NCI-H460 (cell line): ENCODE measurements around the gene BBOX1. TPM values are rescaled to one million over a fixed set of nuclear protein-coding genes. Genes with fewer than 3 reads are reported as not detected.

Experiments
- DNase-seq: peaks from one replicate; pipeline ENCODE4 v3.0.0-alpha.2; 2016; ENCODE audit warnings: low read depth; ENCODE audit errors: extremely low read depth
- total RNA-seq: library from RNA; depleted of rRNA; stranded (reverse); fragments of >200 nt; shearing (Covaris generic); gene quantifications from 2 replicates; pipeline ENCODE4 v1.2.3, GENCODE V29; 2014

The BBOX1 gene
- total RNA-seq, 1 experiment from 2014 or later, result not detected

DNA sequence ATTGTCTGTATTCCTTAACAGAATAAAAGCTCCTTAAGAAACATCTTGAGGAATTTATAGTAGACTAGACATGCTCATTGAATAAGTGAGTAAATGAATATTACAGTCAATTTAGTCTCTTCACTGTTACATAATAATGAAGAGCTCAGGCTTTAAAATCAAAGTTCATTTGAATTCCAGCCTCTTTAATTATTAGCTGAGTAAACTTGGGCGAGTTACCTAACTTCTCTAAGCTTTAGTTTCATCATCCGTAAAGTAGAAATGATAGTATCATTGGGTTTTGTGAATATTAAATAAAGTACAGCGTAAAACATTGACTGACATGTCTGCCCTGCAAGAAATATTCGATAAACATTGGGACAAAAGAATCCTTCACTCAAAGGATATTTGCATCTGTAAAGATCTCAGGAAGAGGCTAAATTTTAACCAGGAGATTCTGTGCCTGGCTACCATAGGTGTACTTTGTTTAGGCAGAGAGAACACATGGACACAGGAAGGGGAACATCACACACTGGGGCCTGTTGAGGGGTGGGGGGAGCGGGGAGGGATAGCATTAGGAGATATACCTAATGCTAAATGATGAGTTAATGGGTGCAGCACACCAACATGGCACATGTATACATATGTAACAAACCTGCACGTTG, 15.2 kb upstream of the BBOX1 start:
- no peak for DNase-seq

GRCh38 chr11:27025957-27026733, 14.5 kb upstream of the BBOX1 start:
- no peak for DNase-seq

- no peak for DNase-seq
These were observed 12.1 kb upstream of the BBOX1 start for GRCh38 chr11:27028561-27028965.

DNA sequence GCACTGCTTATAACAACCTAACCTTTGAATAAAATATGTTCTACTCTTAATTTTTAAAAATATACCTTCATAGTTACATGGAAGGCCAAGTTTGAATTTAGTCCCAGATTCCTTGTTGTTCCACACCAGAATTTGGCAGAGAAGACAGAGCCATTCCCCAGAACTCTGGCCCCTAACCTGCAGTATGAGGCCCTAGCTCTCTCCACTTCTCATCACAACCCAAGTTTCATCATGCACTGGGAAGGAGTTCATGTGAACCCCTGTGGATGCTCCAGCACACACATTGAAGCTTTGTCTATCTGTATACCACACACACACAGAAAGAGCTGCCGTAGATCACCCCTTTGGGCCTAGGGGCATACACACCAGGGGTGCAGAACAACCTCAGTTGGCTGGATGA, 10.6 kb upstream of the BBOX1 start:
- no peak for DNase-seq

DNA sequence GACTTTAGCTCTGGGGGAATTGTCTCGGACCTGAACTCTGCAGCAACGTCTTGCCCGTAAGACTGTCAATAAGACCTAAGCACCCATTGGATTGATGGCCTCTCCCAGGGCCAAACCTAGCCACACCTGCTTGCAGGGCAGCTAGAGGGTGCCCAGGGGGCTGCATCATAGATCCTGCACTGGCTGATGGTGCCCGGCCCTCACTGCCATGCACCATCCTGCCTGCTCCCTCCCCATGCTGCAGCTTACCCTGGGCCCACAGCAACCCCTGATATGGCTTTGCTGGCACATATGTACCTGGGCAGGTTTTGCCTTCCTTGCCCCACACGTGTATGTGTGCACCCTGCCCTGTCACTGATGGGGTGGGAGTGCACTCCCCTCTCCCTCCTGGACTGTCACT, 8.9 kb upstream of the BBOX1 start:
- DNase-seq, result no peak

GRCh38 chr11:27039873-27040272, 742 bp upstream of the BBOX1 start:
- DNase-seq, result no peak

GRCh38 chr11:27041141-27041899, 705 bp downstream of the BBOX1 start:
- DNase-seq, result no peak

DNA sequence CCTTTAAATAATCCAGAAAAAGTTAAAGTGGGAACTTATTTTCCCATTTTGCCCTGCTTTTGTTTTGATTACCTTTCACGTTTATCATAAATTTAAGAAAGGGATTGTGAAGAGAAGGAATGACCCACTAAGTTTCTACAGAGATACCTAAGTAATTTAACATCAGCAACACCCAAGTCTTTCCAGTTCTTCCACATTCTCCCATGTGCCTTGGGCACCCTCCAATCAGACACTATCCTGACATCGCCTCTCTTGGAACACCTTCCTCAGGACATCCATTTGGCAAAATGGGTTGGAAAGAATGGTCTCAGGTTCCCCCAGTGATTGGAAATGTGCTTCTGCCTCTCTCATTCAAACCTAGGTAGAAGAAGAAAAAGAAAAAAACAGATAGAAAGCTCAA, 6.3 kb downstream of the BBOX1 start:
- no peak for DNase-seq

- DNase-seq, result no peak
These were observed 12.1 kb downstream of the BBOX1 start for GRCh38 chr11:27052668-27053067.

DNA sequence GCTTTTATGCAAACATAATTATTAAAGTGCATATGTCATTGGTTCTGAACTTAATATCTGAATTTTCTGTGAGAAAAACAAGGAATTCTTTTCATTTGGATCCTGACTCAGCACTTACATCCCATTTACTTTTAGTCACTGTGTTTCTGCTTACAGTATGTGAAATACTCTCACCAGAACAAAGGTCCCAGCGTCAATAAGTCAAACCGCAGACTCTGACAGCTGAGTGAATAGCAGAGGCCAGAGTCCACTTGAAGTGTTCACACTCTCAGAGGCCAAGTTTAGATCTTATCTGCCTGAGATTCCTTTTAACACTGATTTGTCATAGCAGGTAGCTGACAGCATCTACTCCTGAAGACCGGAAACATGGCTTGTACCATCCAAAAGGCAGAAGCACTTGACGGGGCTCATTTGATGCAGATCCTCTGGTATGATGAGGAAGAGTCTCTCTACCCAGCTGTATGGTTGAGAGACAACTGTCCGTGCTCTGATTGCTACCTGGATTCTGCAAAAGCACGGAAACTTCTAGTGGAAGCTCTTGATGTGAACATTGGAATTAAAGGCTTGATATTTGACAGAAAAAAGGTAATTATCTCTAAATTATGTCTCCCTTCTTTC, 14.6 kb downstream of the BBOX1 start:
- DNase-seq, result no peak

- no peak for DNase-seq
These were observed 16.6 kb downstream of the BBOX1 start for GRCh38 chr11:27057091-27057780.

DNA sequence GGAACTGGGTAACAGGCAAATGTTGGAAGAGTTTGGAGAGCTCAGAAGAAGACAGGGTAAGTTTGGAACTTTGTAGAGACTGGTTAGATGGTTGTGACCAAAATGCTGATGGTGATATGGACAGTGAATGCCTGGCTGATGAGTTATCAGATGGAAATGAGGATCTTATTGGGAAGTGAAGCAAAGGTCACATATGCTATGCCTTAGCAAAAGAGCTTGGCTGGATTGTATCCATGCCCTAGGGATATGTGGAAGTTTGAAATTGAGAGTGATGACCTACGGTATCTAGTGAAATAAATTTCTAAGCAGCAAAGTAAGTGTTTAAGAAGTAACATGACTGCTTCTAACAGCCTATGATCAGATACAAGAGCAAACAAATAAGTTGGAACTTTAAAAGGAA, 17.8 kb downstream of the BBOX1 start:
- DNase-seq, result no peak

DNA sequence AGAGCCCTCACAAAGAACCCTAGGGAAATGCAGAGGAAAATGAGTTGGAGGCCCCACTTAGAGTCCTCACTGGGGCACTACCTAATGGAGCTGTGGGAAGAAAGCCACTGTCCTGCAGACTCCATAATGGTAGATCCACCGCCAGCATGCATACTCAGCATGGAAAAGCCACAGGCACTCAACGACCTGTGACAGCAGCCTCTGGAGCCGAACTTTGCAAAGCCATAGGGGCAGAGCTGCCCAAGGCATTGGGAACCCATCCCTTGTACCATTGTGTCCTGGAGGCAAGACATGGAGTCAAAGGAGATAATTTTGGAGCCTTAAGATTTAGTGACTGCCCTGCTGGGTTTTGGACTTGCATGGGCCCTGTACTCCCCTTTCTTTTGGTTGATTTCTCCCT, 18.8 kb downstream of the BBOX1 start:
- DNase-seq, result no peak

DNA sequence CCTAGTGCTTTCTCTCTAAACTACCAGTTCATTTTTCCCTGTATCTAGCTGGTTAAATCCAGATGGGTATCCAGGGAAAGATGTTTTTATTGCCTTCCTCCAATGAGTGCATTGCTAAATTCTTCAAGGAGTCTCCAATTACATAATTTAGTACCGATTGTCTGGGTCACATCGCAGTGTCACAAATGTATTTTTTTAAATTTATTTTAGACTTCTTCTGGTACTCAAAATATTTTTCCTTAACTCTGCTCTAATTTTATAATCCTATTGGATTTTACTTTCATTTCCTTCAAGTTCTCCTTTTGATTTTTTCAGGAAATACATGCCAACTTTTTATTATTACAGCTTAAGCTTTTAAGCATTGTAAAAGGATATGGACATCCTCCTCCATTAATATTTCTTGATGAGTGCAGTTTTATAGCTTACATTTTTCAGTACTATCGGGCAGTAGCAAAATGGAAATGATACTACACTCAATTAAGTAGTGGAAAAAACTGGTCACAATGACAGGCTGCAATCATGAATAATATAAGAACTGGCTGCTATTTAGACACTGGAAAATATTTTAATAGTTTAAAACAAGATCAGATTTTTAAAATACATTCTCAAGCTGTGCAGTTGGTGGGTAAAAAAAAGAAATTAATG, 20.3 kb downstream of the BBOX1 start:
- DNase-seq, result no peak

- DNase-seq, result no peak
These were observed 20.8 kb downstream of the BBOX1 start for GRCh38 chr11:27061461-27061821.

DNA sequence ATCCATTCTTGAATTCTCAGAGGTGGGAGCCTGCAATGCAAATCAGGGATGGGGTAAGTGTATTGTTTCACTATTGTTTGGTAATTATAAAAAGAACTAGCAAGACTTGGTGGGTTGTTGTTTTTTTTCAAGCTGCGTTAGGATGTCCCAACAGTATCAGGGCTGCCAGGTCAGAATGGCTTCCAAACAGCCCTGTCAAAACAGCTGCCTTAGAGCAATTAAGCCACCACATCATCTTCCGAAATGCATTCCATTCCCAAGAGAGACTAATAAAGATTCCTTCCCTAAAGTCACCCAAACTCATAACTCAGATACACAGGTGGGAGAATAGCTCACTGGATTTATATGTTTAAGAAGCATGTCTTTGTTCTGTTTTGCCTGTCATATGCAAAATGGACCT, 23.5 kb downstream of the BBOX1 start:
- no peak for DNase-seq

- DNase-seq, result no peak
These were observed 34.6 kb downstream of the BBOX1 start for GRCh38 chr11:27075192-27075591.

GRCh38 chr11:27075655-27076054, 35.0 kb downstream of the BBOX1 start:
- DNase-seq, result no peak

DNA sequence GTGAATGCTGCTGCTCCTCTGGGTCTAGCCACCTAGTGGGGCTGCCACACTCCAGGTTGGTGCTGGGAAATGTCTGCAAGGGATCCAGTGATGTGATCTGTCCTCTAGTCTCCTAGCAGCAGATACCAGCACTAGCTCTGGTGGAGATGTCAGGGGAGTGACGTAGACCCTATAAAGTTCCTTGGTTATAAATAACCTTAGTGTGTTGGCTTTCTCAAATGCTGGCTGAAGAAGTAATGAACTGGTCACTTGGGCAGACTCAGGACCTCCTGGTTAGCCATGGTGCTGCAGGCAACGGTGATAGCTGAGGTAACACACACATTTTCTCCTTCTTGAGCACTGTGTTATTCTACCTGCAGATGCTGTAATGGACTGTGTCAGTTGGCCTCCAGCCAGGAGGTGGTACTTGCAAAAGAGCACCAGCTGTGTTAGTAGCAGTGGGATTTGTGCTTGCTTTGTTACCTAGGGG, 35.5 kb downstream of the BBOX1 start:
- no peak for DNase-seq

DNA sequence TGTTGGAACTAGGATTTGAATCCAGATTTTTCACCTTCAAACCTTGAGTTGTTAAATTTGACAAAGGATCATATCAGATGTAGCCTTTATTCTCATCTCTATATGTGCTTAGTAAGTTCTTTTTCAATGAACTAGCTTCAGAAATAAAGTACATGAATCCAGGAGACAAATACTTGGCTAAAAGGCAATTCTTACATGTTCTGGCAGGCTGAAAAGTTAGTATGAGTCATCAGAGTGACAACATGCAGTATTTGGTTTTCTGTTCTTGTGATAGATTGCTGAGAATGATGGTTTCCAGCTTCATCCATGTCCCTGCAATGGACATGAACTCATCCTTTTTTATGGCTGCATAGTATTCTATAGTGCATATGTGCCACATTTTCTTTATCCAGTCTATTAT, 40.4 kb downstream of the BBOX1 start:
- DNase-seq, result no peak
